Stimulated activated CD4-positive, alpha-beta T cell treated with anti-CD3 and anti-CD28 coated beads, Interleukin-15, amount 100 ng/mL, for 24 hours (primary cell): ENCODE measurements around the gene PNMT.
"Not testable (repeated sequence)": the region's sequence is repeated elsewhere in the genome, so short reads cannot be mapped to it uniquely, and the experiment has no call there.

Source experiments
- DNase-seq: peaks from one replicate; pipeline ENCODE4 v3.0.0-alpha.2; 2020

Gene PNMT

DNA sequence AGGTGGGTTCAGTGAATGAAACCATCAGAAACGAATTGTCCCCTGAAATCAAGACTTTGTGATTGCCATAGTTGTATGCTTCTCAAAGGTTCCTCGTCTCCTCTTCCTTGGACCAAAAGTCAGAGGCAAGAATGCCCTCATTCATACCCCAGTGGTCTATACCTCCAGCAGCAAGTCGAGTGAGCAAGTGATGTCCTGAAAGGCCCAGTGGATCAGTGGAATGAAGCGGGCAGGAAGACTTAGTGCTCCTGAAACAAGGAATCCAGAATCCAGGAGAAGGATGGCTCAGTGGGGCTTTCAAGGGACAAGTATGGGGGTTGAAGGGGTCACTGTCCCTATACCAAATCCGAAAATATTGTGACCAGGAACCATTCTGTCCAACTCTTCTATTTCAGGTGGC is 26.3 kb downstream of the PNMT start:
- DNase-seq = no peak

GRCh38 chr17:39695089-39695474 is 26.8 kb downstream of the PNMT start:
- no peak for DNase-seq

DNA sequence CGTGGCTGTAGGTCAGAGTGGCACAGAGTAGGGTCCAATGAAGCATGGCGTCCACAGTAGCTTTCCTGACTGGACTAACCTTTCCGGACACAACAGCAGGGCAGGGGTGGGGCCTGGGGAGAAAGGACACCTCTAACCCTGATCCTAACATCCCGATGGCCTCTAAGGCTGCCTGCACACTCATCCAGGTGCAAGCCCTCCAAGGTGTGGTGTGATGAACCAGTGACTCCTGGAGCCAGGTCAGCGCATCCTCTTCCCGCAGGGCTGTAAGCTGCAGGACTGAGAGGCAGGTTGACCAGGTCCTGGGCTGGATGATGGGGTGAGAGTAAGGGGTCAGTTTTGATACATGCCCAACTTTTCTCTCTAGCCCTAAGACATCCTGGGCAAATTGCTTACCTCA is 28.5 kb downstream of the PNMT start:
- DNase-seq = no peak

GRCh38 chr17:39697961-39698360 is 29.7 kb downstream of the PNMT start:
- no peak for DNase-seq

GRCh38 chr17:39699157-39699817 is 31.0 kb downstream of the PNMT start:
- not testable (repeated sequence) for DNase-seq

DNA sequence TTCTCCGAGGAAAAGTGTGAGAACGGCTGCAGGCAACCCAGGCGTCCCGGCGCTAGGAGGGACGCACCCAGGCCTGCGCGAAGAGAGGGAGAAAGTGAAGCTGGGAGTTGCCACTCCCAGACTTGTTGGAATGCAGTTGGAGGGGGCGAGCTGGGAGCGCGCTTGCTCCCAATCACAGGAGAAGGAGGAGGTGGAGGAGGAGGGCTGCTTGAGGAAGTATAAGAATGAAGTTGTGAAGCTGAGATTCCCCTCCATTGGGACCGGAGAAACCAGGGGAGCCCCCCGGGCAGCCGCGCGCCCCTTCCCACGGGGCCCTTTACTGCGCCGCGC is 31.5 kb downstream of the PNMT start, which contains the start of gene ERBB2:
TSS of gene ERBB2 (plus strand) at position 247 of the 330 bp plus-strand sequence. CDS start 175 bp downstream, outside the sequence.
- no peak for DNase-seq

DNA sequence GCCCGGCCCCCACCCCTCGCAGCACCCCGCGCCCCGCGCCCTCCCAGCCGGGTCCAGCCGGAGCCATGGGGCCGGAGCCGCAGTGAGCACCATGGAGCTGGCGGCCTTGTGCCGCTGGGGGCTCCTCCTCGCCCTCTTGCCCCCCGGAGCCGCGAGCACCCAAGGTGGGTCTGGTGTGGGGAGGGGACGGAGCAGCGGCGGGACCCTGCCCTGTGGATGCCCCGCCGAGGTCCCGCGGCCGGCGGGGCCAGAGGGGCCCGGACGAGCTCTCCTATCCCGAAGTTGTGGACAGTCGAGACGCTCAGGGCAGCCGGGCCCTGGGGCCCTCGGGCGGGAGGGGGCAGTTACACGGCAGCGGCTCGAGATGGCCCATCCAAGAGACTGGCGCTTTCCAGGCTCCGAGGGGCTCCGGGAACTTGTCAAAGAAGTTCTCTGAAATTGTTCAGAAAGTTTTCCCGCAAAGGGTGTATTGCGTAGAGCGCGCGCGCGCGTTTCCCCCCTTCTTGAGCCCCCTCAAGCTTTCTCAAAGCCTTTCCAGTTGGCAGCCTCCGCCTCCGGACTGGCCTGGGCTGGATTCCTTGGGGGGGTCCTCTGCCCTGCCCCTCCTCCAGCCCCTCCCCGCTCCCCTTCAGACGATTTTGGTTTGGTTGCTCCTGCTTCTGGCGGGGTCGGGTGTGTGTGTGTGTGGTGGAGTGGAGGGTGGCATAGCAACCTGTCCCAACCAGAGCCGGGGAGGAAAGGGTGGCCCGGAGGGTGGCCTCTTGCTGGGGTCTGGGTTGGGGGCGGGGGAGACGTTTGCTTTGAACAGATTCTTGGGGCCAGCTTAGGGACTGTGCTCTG is 32.1 kb downstream of the PNMT start:
- no peak for DNase-seq

- DNase-seq = no peak
Measured at GRCh38 chr17:39701012-39701783, 32.9 kb downstream of the PNMT start.

DNA sequence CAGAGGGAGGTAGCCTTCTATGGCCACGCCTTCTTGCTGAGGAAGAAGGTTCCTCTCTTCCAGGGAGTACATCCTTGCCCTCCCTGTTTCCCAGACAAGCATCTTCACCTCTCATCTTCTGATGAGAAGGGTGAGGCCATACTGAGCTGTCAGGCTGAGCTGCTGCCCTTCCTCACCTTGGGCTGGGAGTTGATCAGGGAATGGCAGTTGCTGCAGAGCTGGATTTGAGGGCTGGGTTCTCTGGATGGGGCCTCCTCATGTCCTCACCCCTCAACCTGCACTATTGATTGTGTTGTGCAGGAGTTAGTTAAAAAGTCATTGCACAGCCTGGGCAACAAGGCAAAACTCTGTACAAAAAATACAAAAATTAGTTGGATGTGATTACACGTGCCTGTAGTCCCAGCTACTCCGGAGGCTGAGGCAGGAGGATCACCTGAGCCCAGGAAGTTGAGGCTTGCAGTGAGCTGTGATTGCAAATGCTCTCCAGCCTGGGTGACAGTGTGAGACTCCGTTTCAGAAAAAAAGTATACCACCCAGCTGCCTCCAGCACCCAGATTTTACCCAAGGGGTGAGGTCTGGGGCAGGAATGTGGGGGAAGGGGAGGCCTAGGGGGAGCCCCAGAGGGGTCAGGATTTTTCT is 33.6 kb downstream of the PNMT start:
- no peak for DNase-seq

DNA sequence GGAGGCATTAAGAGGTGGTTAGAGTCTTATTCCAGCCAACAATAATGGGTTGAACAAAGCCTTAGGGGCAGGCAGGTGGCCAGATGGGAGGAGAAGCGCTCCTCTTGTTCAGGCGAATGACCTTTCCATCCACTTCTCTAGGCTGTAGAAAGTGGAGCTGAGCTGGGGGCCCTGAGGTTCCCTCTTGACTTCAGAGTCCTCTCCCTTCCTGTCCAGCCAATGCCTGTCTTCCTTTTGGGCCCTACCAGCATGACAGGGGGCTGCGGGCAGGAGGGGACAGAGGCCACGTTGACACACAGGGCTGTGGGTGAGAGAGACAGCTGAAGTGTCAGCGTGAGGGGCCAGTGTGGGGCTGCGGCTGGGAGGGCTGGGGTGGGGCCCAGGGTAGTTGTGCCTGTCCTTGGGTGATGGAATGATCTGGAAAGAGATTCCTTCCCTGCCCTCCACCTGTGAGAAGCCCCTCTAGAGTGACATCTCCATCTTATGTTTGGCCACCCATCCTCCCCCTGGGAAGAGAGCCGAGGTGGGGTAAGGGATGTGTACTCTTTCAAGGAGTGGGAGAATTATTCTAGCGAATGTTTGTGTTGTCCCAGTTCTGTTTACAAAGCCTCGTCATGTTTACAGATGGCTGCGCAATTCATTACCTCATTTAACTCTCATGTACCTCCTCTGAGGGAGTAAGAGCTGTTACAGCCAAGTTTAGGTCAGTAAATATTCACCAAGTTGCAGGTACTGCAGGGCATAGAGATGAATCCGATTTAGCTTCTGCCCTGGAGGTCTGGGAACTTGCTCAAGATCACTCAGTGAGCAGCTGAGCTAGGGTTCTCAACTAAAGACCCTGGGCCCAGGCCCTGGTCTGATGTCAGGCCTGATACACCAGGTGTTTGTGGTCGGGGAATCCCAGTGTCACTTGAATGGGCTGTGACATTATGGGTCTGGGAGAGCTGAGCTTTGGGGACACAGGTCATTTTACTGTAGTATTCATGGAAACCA is 34.9 kb downstream of the PNMT start:
- DNase-seq = no peak

DNA sequence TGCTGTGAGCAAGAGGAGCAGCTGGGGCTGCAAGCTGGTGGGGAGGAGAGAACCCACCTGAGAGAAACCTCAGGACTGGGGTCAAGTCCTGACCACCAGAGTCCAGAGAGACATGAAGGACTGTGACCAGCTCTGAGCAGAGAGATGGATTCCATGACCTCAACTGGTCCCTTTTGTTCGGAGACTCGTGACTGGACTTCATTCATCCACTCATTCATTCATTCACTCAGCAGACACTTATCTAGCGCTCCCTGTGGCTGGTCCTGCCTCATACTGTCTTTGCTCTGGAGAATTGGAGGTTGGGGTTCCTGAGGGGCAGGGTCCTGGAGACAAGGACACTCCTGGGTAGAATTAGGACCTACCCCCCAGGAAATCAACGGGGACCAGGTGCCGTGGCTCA is 35.7 kb downstream of the PNMT start:
- DNase-seq = no peak

DNA sequence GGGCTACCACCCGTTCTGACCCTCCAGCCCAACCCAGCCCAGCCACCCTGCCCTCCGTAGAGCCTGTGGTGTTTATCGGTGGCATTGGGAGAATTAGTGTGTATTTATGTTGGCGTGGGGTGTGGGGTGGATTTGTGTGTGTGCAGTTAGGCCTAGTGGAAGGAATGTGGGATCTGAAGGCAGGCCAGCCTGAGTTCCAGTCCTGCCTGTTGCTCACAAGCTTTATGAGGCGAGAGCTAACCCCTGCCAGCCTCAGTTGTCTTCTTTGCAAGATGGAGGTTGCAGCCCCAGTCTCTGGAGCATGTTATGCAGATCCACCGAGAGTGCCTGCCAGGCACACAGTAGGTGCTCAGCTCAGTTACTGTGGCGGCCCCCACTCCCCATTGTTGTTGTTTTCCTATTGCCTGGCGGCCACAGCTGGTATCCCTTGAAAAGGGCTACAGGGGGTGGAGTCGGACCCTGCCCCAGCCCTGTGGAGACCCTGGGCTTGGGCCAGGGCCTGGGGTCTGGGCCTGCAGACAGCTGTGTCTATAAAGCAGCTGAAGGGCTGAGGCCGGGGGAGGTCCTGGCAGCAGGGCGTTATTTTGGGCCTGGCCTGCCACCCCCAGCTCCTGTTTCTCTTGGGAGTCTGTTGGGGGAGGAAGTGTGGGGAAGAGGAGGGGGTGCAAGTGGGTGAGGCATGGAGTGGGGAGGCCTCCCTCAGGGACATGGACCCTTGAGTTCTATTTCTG is 36.7 kb downstream of the PNMT start:
- no peak for DNase-seq

- DNase-seq = no peak
Measured at GRCh38 chr17:39705786-39706348, 37.6 kb downstream of the PNMT start.

- no peak for DNase-seq
Measured at GRCh38 chr17:39706383-39706782, 38.1 kb downstream of the PNMT start.

GRCh38 chr17:39706921-39707337 is 38.7 kb downstream of the PNMT start:
- DNase-seq = no peak

DNA sequence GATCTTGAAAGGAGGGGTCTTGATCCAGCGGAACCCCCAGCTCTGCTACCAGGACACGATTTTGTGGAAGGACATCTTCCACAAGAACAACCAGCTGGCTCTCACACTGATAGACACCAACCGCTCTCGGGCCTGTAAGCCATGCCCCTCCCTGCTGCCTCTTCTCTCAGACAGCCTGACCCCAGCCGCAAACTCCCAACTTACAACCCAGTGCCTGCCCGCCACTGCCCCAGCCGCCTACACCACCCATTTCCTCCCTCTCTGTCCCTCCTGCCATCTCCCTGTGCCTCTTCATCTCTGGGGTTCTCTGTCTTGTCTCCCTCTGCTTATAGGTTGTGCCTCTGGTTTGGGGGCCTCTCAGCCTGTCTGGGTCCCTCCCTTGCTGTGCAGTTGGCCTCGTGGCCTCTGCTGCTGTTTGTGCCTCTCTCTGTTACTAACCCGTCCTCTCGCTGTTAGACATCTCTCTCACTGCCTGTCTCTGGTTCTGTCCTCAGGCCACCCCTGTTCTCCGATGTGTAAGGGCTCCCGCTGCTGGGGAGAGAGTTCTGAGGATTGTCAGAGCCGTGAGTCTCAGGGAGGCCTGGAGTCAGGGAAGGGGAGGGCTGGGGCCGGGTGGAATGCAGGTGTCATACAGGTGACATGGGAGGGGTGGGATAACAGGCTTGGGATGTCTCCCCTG is 41.2 kb downstream of the PNMT start:
- no peak for DNase-seq

DNA sequence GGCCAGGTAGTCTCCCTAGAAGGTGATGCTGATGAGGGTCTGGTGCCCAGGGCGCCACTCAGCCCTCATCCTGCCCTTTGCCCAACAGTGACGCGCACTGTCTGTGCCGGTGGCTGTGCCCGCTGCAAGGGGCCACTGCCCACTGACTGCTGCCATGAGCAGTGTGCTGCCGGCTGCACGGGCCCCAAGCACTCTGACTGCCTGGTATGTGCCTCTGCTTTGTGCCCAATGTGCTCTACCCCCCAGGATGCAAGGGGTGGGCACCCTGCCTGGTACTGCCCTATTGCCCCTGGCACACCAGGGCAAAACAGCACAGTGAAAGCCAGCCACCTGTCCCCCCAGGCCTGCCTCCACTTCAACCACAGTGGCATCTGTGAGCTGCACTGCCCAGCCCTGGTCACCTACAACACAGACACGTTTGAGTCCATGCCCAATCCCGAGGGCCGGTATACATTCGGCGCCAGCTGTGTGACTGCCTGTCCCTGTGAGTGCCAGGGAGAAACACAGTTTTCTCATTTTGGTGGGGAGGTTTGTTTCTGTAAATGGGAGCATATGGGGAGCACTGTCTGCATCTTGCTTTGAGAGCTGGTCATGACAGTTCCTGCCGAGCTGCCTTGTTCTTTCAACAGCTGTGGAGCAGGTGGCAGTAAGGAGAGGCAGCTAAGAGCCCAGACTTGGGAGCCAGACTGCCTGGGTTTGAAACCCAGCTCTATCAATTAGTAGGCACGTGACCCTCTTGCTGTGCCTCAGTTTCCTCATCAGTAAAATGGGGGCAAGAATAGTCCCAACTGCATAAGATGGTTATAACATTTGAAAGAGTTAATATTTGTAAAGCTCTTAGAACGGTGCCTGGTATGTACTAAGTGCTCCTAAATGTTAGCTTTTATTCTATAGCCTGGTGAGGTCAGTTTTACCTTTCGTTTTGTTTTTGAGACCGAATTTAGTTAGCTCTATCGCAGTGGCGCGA is 42.0 kb downstream of the PNMT start:
- no peak for DNase-seq

- not testable (repeated sequence) for DNase-seq
Measured at GRCh38 chr17:39711071-39711470, 42.8 kb downstream of the PNMT start.

DNA sequence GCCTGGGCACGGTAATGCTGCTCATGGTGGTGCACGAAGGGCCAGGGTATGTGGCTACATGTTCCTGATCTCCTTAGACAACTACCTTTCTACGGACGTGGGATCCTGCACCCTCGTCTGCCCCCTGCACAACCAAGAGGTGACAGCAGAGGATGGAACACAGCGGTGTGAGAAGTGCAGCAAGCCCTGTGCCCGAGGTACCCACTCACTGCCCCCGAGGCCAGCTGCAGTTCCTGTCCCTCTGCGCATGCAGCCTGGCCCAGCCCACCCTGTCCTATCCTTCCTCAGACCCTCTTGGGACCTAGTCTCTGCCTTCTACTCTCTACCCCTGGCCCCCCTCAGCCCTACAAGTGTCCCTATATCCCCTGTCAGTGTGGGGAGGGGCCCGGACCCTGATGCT is 43.6 kb downstream of the PNMT start:
- DNase-seq = no peak
